Astrocyte (in vitro differentiated cells and primary cell): ENCODE measurements around the gene SMARCC2.

Experiments
- EZH2 ChIP-seq: IDR thresholded peaks from 2 replicates; pipeline ENCODE4 v1.6.1; 2012; ENCODE audit warnings: mild to moderate bottlenecking, low read length, inconsistent platforms; ENCODE audit not compliant: insufficient read depth
- TF ChIP-seq, protein P1 (sequence below): IDR thresholded peaks from 2 replicates; pipeline ENCODE4 v1.5.1; 2011; ENCODE audit warnings: low read depth, mild to moderate bottlenecking, inconsistent platforms, low read length, moderate library complexity; ENCODE audit not compliant: insufficient read depth

- TF ChIP-seq, protein P1, sequence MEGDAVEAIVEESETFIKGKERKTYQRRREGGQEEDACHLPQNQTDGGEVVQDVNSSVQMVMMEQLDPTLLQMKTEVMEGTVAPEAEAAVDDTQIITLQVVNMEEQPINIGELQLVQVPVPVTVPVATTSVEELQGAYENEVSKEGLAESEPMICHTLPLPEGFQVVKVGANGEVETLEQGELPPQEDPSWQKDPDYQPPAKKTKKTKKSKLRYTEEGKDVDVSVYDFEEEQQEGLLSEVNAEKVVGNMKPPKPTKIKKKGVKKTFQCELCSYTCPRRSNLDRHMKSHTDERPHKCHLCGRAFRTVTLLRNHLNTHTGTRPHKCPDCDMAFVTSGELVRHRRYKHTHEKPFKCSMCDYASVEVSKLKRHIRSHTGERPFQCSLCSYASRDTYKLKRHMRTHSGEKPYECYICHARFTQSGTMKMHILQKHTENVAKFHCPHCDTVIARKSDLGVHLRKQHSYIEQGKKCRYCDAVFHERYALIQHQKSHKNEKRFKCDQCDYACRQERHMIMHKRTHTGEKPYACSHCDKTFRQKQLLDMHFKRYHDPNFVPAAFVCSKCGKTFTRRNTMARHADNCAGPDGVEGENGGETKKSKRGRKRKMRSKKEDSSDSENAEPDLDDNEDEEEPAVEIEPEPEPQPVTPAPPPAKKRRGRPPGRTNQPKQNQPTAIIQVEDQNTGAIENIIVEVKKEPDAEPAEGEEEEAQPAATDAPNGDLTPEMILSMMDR: no peak
- TF ChIP-seq EZH2: no peak
Measured at GRCh38 chr12:56172839-56173238, 16.4 kb downstream of the SMARCC2 start.
